IMR-90 (cell line): ENCODE measurements around the gene RAB20. TPM values are rescaled to one million over a fixed set of nuclear protein-coding genes. Genes with fewer than 3 reads are reported as not detected.

Experiments used
- ATAC-seq: fragments of 200-7000 bp; cut with Tn5 transposase; 2 replicates; pipeline ENCODE4 v1.9.1; 2020; ENCODE audit warnings: low read depth, mild to moderate bottlenecking, moderate library complexity
- BruUV-seq: library from RNA; stranded (reverse); fragments of 400-500 nt; replicated peaks from 2 replicates; lab custom pipeline; 2021; lab: Mats Ljungman, UMichigan
- CTCF ChIA-PET: fragments of 300-600 bp; formaldehyde crosslinking; extraction: SDS; loops from one replicate; lab custom pipeline; 2021; ENCODE audit warnings: antibody characterized with exemption; lab: Yijun Ruan, JAX
- POLR2A ChIA-PET: fragments of 300-600 bp; sonication (Branson Sonifier 250); formaldehyde crosslinking; loops from one replicate; lab custom pipeline; 2022; ENCODE audit warnings: antibody characterized with exemption; ENCODE audit not compliant: unreplicated experiment; lab: Charles Lee
- DNase-seq: peaks from one replicate; pipeline ENCODE4 v3.0.0; 2013
- H2AFZ ChIP-seq: replicated peaks from 2 replicates; pipeline ENCODE3; 2013; ENCODE audit warnings: low read length, mild to moderate bottlenecking; ENCODE audit not compliant: poor library complexity
- H2AK5ac ChIP-seq: 2 replicates; pipeline ENCODE4 v1.6.1; 2013; ENCODE audit warnings: low read depth, low read length, inconsistent platforms
- H2AK9ac ChIP-seq: replicated peaks from 2 replicates; pipeline ENCODE3; 2013; ENCODE audit warnings: mild to moderate bottlenecking, low read depth, low read length, moderate library complexity; ENCODE audit not compliant: poor library complexity
- H2BK120ac ChIP-seq: 2 replicates; pipeline ENCODE4 v1.6.1; 2013; ENCODE audit warnings: low read depth, low read length, inconsistent platforms
- H2BK15ac ChIP-seq: 3 replicates; pipeline ENCODE4 v1.6.1; 2013; ENCODE audit warnings: low read depth, low read length, inconsistent platforms
- H2BK20ac ChIP-seq: 2 replicates; pipeline ENCODE4 v1.6.1; 2013; ENCODE audit warnings: low read depth, mild to moderate bottlenecking, inconsistent platforms, low read length, moderate library complexity
- H2BK5ac ChIP-seq: 2 replicates; pipeline ENCODE4 v1.6.1; 2013; ENCODE audit warnings: mild to moderate bottlenecking, low read depth, low read length, inconsistent platforms; ENCODE audit not compliant: poor library complexity, severe bottlenecking
- H3K14ac ChIP-seq: replicated peaks from 2 replicates; pipeline ENCODE4 v1.6.1; 2013; ENCODE audit warnings: low read depth, low read length, inconsistent platforms
- H3K18ac ChIP-seq: 2 replicates; pipeline ENCODE4 v1.6.1; 2013; ENCODE audit warnings: low read depth, low read length, control low read depth
- H3K23ac ChIP-seq: 2 replicates; pipeline ENCODE4 v1.6.1; 2013; ENCODE audit warnings: low read depth, low read length, inconsistent platforms
- H3K27ac ChIP-seq: 2 replicates; pipeline ENCODE4 v1.5.1; 2013; ENCODE audit warnings: mild to moderate bottlenecking, control low read depth, low read length; ENCODE audit not compliant: insufficient read depth
- H3K27me3 ChIP-seq: 2 replicates; pipeline ENCODE4 v1.6.1; 2013; ENCODE audit warnings: low read length; ENCODE audit not compliant: control insufficient read depth, insufficient read depth
- H3K36me3 ChIP-seq: 2 replicates; pipeline ENCODE4 v1.6.1; 2013; ENCODE audit warnings: low read length, mixed read lengths; ENCODE audit not compliant: control insufficient read depth, insufficient read depth
- H3K4ac ChIP-seq: 2 replicates; pipeline ENCODE4 v1.6.1; 2013; ENCODE audit warnings: low read depth, low read length, inconsistent platforms
- H3K4me1 ChIP-seq: 2 replicates; pipeline ENCODE4 v1.6.1; 2013; ENCODE audit warnings: low read length, mixed read lengths; ENCODE audit not compliant: control insufficient read depth, insufficient read depth
- H3K4me2 ChIP-seq: 2 replicates; pipeline ENCODE4 v1.6.1; 2013; ENCODE audit warnings: low read depth, mild to moderate bottlenecking, control low read depth, low read length, moderate library complexity
- H3K4me3 ChIP-seq: 2 replicates; pipeline ENCODE4 v1.5.1; 2013; ENCODE audit warnings: low read depth, mild to moderate bottlenecking, control low read depth, low read length, moderate library complexity; ENCODE audit not compliant: insufficient read depth
- H3K56ac ChIP-seq: 2 replicates; pipeline ENCODE4 v1.6.1; 2013; ENCODE audit warnings: low read length, inconsistent platforms; ENCODE audit not compliant: insufficient read depth; ENCODE audit errors: extremely low read depth
- H3K79me1 ChIP-seq, 2 experiments: 2 replicates each; pipeline ENCODE4 v1.6.1; 2013; ENCODE audit warnings: low read length in 2 of 2, inconsistent platforms in 1 of 2, low read depth in 1 of 2
- H3K9ac ChIP-seq: 2 replicates; pipeline ENCODE4 v1.6.1; 2013; ENCODE audit warnings: low read depth, low read length, control low read depth
- H3K9me1 ChIP-seq: 2 replicates; pipeline ENCODE4 v1.6.1; 2013; ENCODE audit warnings: low read length, inconsistent platforms; ENCODE audit not compliant: insufficient read depth
- H3K9me3 ChIP-seq: 2 replicates; pipeline ENCODE4 v1.6.1; 2013; ENCODE audit warnings: low read length; ENCODE audit not compliant: control insufficient read depth, insufficient read depth
- H4K20me1 ChIP-seq: 2 replicates; pipeline ENCODE4 v1.6.1; 2013; ENCODE audit warnings: low read length, inconsistent platforms; ENCODE audit not compliant: insufficient read depth
- H4K5ac ChIP-seq: 2 replicates; pipeline ENCODE4 v1.6.1; 2013; ENCODE audit warnings: mild to moderate bottlenecking, low read depth, low read length, control low read depth
- H4K8ac ChIP-seq, 2 experiments: 2 replicates each; pipeline ENCODE4 v1.6.1; 2013; ENCODE audit warnings: low read depth in 2 of 2, low read length in 2 of 2, control low read depth in 1 of 2, inconsistent platforms in 1 of 2
- H4K91ac ChIP-seq: 2 replicates; pipeline ENCODE4 v1.6.1; 2013; ENCODE audit warnings: low read depth, low read length, inconsistent platforms; ENCODE audit not compliant: insufficient read depth
- BHLHE40 ChIP-seq: fragments of 150-350 bp; IDR thresholded peaks from 2 replicates; pipeline ENCODE4 v1.6.1; 2016; ENCODE audit warnings: mild to moderate bottlenecking, low read depth, low read length
- CEBPB ChIP-seq: IDR thresholded peaks from 2 replicates; pipeline ENCODE4 v1.6.1; 2012; ENCODE audit warnings: low read depth, low read length, improper control_type of control experiment
- CHD1 ChIP-seq: IDR thresholded peaks from 2 replicates; pipeline ENCODE4 v1.6.1; 2012; ENCODE audit warnings: low read depth, low read length, improper control_type of control experiment
- FOS ChIP-seq: fragments of 150-350 bp; IDR thresholded peaks from 2 replicates; pipeline ENCODE4 v1.6.1; 2016; ENCODE audit warnings: low read depth, low read length
- MAFK ChIP-seq: IDR thresholded peaks from 2 replicates; pipeline ENCODE4 v1.6.1; 2012; ENCODE audit warnings: low read depth, low read length, improper control_type of control experiment
- MAZ ChIP-seq: IDR thresholded peaks from 2 replicates; pipeline ENCODE4 v1.6.1; 2012; ENCODE audit warnings: low read depth, mild to moderate bottlenecking, low read length, improper control_type of control experiment, moderate library complexity, borderline replicate concordance
- MXI1 ChIP-seq: IDR thresholded peaks from 2 replicates; pipeline ENCODE4 v1.6.1; 2012; ENCODE audit warnings: low read depth, mild to moderate bottlenecking, low read length, moderate library complexity, borderline replicate concordance
- NFE2L2 ChIP-seq: fragments of 150-350 bp; IDR thresholded peaks from 2 replicates; pipeline ENCODE4 v1.6.1; 2016; ENCODE audit warnings: low read depth, mild to moderate bottlenecking, low read length
- POLR2A ChIP-seq: IDR thresholded peaks from 2 replicates; pipeline ENCODE4 v1.6.1; 2012; ENCODE audit warnings: mild to moderate bottlenecking, low read depth, low read length
- RAD21 ChIP-seq: IDR thresholded peaks from 2 replicates; pipeline ENCODE4 v1.6.1; 2012; ENCODE audit warnings: low read length, improper control_type of control experiment
- RCOR1 ChIP-seq: IDR thresholded peaks from 2 replicates; pipeline ENCODE4 v1.6.1; 2012; ENCODE audit warnings: mild to moderate bottlenecking, low read length, improper control_type of control experiment; ENCODE audit not compliant: insufficient replicate concordance
- RFX5 ChIP-seq: IDR thresholded peaks from 2 replicates; pipeline ENCODE4 v1.8.0; 2012; ENCODE audit warnings: low read depth, mild to moderate bottlenecking, low read length, moderate library complexity
- SMC3 ChIP-seq: fragments of 150-350 bp; IDR thresholded peaks from 2 replicates; pipeline ENCODE4 v1.6.1; 2016; ENCODE audit warnings: low read depth, mild to moderate bottlenecking, antibody characterized with exemption, low read length, moderate library complexity
- WGBS, 2 experiments: methylation state at CpG; one replicate each; pipeline versions ENCODE4 v1.1.5 to v1.1.7; 2013; ENCODE audit warnings: missing lambda C conversion rate in 2 of 2; ENCODE audit not compliant: insufficient read length in 1 of 2; ENCODE audit errors: extremely low coverage in 2 of 2; 5-methylcytosine and 5-hydroxymethylcytosine counted together
- dilution Hi-C: fragments of 300-500 bp; cut with HindIII; formaldehyde crosslinking; loops from one replicate; pipeline ENCODE4 v1.14.3; 2018; ENCODE audit warnings: low sequenced_read_pairs; ENCODE audit not compliant: unreplicated experiment
- in situ Hi-C: fragments of 300-500 bp; cut with MboI; formaldehyde crosslinking; loops from 3 replicates; pipeline ENCODE4 v1.14.3; 2019; ENCODE audit warnings: low sequenced_read_pairs, inconsistent platforms, mixed read lengths
- intact Hi-C: fragments of 100-400 bp; cut with micrococcal nuclease; formaldehyde crosslinking; loops from 2 replicates; pipeline ENCODE4 v1.10.0; 2022
- polyA plus RNA-seq, 3 experiments: library from polyadenylated mRNA; depleted of rRNA; stranded (reverse); fragments of >200 nt; gene quantifications; 2 replicates each; pipeline ENCODE4 v1.2.3, GENCODE V29; 2012; ENCODE audit warnings: low replicate concordance in 1 of 3
- total RNA-seq: library from RNA; depleted of rRNA; stranded (reverse); fragments of >200 nt; gene quantifications from 2 replicates; pipeline ENCODE4 v1.2.3, GENCODE V29; 2012
- TF ChIP-seq, protein P1 (sequence below): conservative IDR thresholded peaks from 2 replicates; pipeline ENCODE4 v1.5.1; 2012; ENCODE audit warnings: mild to moderate bottlenecking, low read depth, low read length, improper control_type of control experiment
- TF ChIP-seq, protein P2 (sequence below): fragments of 150-350 bp; IDR thresholded peaks from 2 replicates; pipeline ENCODE4 v1.6.1; 2016; ENCODE audit warnings: low read depth, mild to moderate bottlenecking, low read length, moderate library complexity, borderline replicate concordance
- TF ChIP-seq, protein P3 (sequence below): fragments of 150-350 bp; IDR thresholded peaks from 2 replicates; pipeline ENCODE4 v1.6.1; 2017; ENCODE audit warnings: mild to moderate bottlenecking, antibody characterized with exemption, low read length, low read depth

Gene RAB20
- total and polyA plus RNA-seq, 2 of the 4 experiments (the other 2 are of a cell fraction) = 3.8 to 5.1 TPM

DNA sequence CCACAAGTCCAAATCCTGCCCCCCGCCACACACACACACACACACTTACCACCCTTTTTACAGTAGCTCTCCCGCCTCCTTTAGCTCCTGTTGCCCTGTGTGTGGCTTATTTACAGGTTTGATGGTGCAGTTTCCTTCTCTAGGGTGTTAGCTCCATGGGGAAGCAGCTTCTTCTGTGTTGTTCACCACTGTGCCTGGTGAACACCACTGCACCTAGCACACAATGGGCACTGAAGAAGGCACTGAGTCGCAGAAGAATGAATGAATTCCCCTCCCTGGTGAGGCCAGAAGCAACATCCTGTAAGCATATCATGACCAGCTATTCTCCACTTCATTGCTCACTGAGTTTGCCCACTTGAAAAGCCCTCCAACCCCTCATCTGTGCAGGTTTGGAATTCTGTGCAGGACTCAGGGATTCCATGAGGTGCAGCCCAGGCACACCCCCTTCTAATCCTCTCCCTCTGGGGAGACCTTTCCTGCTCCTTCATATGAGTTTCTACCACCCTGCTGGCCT lies 3.0 kb upstream of the RAB20 start:
- WGBS, 2 experiments = 60% methylated on average over 1 of the region's 3 CpGs; no CpG with 5 or more reads in 1 of the 2 experiments
- no peak overlapping the region for H3K4ac ChIP-seq

More for the DNA sequence above, 3.0 kb upstream of the RAB20 start:
- no peak overlapping the region for H3K4me3 ChIP-seq
- dilution Hi-C loops (no loop called here), in situ Hi-C loops (no loop called here), intact Hi-C loops (loop anchor here (5.0 kb wide), 1 partner anchor 52 kb away; no protein-coding TSS in a partner anchor)
- peaks cover 0 to 3% of the 10 kb centered on the region in 2 experiments; a peak in 1 of 4 replicates for H3K79me1 ChIP-seq
- ChIA-PET POLR2A (no interaction called here), CTCF (no interaction called here)
- peaks cover 3% of the 10 kb centered on the region; the same call in 1 of the 2 replicates for H3K9me1 ChIP-seq
- peaks cover 8% of the 10 kb centered on the region for H3K4me1 ChIP-seq
- H3K9me3 ChIP-seq = peaks cover 4% of the 10 kb centered on the region
- no peaks in the 10 kb centered on the region for H4K20me1 ChIP-seq
- no peak overlapping the region for H4K5ac ChIP-seq
- no peak overlapping the region for H2AFZ ChIP-seq
- no peaks in the 10 kb centered on the region for H3K36me3 ChIP-seq
- H4K8ac ChIP-seq = no peak overlapping the region
- no peak for TF ChIP-seq RAD21
- TF ChIP-seq FOS = no peak
- no peak for TF ChIP-seq CHD1
- no peak for TF ChIP-seq MAFK
- no peak for TF ChIP-seq NFE2L2
- TF ChIP-seq MAZ = no peak
- TF ChIP-seq, protein P1, sequence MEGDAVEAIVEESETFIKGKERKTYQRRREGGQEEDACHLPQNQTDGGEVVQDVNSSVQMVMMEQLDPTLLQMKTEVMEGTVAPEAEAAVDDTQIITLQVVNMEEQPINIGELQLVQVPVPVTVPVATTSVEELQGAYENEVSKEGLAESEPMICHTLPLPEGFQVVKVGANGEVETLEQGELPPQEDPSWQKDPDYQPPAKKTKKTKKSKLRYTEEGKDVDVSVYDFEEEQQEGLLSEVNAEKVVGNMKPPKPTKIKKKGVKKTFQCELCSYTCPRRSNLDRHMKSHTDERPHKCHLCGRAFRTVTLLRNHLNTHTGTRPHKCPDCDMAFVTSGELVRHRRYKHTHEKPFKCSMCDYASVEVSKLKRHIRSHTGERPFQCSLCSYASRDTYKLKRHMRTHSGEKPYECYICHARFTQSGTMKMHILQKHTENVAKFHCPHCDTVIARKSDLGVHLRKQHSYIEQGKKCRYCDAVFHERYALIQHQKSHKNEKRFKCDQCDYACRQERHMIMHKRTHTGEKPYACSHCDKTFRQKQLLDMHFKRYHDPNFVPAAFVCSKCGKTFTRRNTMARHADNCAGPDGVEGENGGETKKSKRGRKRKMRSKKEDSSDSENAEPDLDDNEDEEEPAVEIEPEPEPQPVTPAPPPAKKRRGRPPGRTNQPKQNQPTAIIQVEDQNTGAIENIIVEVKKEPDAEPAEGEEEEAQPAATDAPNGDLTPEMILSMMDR = no peak
- no peak for TF ChIP-seq SMC3
- no peak for TF ChIP-seq BHLHE40
- TF ChIP-seq MXI1 = no peak
- no peak for TF ChIP-seq RFX5
- TF ChIP-seq CEBPB = no peak
- no peak for TF ChIP-seq POLR2A
- no peak for TF ChIP-seq RCOR1
- TF ChIP-seq, protein P2, sequence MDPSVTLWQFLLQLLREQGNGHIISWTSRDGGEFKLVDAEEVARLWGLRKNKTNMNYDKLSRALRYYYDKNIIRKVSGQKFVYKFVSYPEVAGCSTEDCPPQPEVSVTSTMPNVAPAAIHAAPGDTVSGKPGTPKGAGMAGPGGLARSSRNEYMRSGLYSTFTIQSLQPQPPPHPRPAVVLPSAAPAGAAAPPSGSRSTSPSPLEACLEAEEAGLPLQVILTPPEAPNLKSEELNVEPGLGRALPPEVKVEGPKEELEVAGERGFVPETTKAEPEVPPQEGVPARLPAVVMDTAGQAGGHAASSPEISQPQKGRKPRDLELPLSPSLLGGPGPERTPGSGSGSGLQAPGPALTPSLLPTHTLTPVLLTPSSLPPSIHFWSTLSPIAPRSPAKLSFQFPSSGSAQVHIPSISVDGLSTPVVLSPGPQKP = no peak
- TF ChIP-seq, protein P3, sequence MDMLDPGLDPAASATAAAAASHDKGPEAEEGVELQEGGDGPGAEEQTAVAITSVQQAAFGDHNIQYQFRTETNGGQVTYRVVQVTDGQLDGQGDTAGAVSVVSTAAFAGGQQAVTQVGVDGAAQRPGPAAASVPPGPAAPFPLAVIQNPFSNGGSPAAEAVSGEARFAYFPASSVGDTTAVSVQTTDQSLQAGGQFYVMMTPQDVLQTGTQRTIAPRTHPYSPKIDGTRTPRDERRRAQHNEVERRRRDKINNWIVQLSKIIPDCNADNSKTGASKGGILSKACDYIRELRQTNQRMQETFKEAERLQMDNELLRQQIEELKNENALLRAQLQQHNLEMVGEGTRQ = no peak
- H2AK5ac ChIP-seq = no peak overlapping the region; the same call in 1 of the 2 replicates
- H3K14ac ChIP-seq = no peak overlapping the region
- DNase-seq (no peak), ATAC-seq (no peak)
- H2BK120ac ChIP-seq = no peak overlapping the region
- no peak overlapping the region for H2AK9ac ChIP-seq
- H3K18ac ChIP-seq = no peak overlapping the region
- H4K91ac ChIP-seq = no peak overlapping the region
- H3K9ac ChIP-seq = no peak overlapping the region
- H3K23ac ChIP-seq = no peak overlapping the region
- H2BK5ac ChIP-seq = no peak overlapping the region
- H3K56ac ChIP-seq = no peak overlapping the region
- no peak overlapping the region for H3K4me2 ChIP-seq
- no peak overlapping the region for H2BK15ac ChIP-seq
- no peak overlapping the region for H2BK20ac ChIP-seq
- BruUV-seq = no TSS peak
- H3K27ac ChIP-seq = no peak overlapping the region
- H3K27me3 ChIP-seq = peaks cover 9% of the 10 kb centered on the region
